HepG2 (cell line): ENCODE data around the gene RABGAP1. TPM values are rescaled to one million over a fixed set of nuclear protein-coding genes. Genes with fewer than 3 reads are reported as not detected.

Experiments used
- ATF7 ChIP-seq, 2 experiments: fragments of 450-650 bp in 1 of 2; sonication (generic) in 1 of 2; formaldehyde crosslinking in 1 of 2; IDR thresholded peaks; 2 replicates each; pipeline versions ENCODE4 v1.4.0 to v1.6.1; 2016 to 2020; ENCODE audit warnings: antibody characterized with exemption in 1 of 2, mild to moderate bottlenecking in 1 of 2, missing genetic modification reagents in 1 of 2
- E2F2 ChIP-seq: sonication (generic); formaldehyde crosslinking; IDR thresholded peaks from 2 replicates; pipeline ENCODE4 v1.4.0; 2020; ENCODE audit warnings: missing genetic modification reagents, borderline replicate concordance
- KDM2A ChIP-seq: sonication (generic); formaldehyde crosslinking; IDR thresholded peaks from 2 replicates; pipeline ENCODE4 v1.4.0; 2020; ENCODE audit warnings: low read depth, missing genetic modification reagents, borderline replicate concordance
- MTERF4 ChIP-seq: sonication (generic); formaldehyde crosslinking; IDR thresholded peaks from 2 replicates; pipeline ENCODE4 v1.8.0; 2023; ENCODE audit warnings: mild to moderate bottlenecking, missing genetic modification reagents
- PCBP1 ChIP-seq: fragments of 200-400 bp; formaldehyde crosslinking; IDR thresholded peaks from 2 replicates; pipeline ENCODE4 v1.6.1; 2017; ENCODE audit warnings: mild to moderate bottlenecking, low read depth, low read length, borderline replicate concordance
- POLR2G ChIP-seq: fragments of 200-400 bp; formaldehyde crosslinking; IDR thresholded peaks from 2 replicates; pipeline ENCODE4 v1.6.1; 2018; ENCODE audit warnings: mild to moderate bottlenecking, low read depth, low read length, moderate library complexity
- PRDM15 ChIP-seq: sonication (generic); formaldehyde crosslinking; IDR thresholded peaks from 2 replicates; pipeline ENCODE4 v1.4.0; 2020; ENCODE audit warnings: missing genetic modification reagents
- SAP130 ChIP-seq: IDR thresholded peaks from 2 replicates; pipeline ENCODE4 v1.6.1; 2016; ENCODE audit warnings: low read depth
- SETDB1 ChIP-seq: sonication (generic); formaldehyde crosslinking; IDR thresholded peaks from 2 replicates; pipeline ENCODE4 v1.5.1; 2020; ENCODE audit warnings: missing genetic modification reagents, mild to moderate bottlenecking, borderline replicate concordance
- SNRNP70 ChIP-seq: fragments of 200-400 bp; formaldehyde crosslinking; IDR thresholded peaks from 2 replicates; pipeline ENCODE4 v1.6.1; 2017; ENCODE audit warnings: mild to moderate bottlenecking, low read depth, low read length, moderate library complexity
- TFDP1 ChIP-seq: IDR thresholded peaks from 2 replicates; pipeline ENCODE4 v1.6.1; 2016; ENCODE audit warnings: missing compliant biosample characterization, missing genetic modification reagents, borderline replicate concordance
- ZBTB14 ChIP-seq: sonication (generic); formaldehyde crosslinking; IDR thresholded peaks from 2 replicates; pipeline ENCODE4 v1.4.0; 2020; ENCODE audit warnings: missing genetic modification reagents
- ZBTB7B ChIP-seq: sonication (generic); formaldehyde crosslinking; IDR thresholded peaks from 2 replicates; pipeline ENCODE4 v1.4.0; 2020; ENCODE audit warnings: missing genetic modification reagents
- ZFX ChIP-seq: sonication (generic); formaldehyde crosslinking; IDR thresholded peaks from 2 replicates; pipeline ENCODE4 v1.4.0; 2020; ENCODE audit warnings: mild to moderate bottlenecking, low read depth, missing genetic modification reagents, moderate library complexity
- ZNF556 ChIP-seq: sonication (generic); formaldehyde crosslinking; IDR thresholded peaks from 2 replicates; pipeline ENCODE4 v1.4.0; 2020; ENCODE audit warnings: mild to moderate bottlenecking, missing genetic modification reagents, borderline replicate concordance
- ZNF709 ChIP-seq: sonication (generic); formaldehyde crosslinking; IDR thresholded peaks from 2 replicates; pipeline ENCODE4 v1.5.0; 2020; ENCODE audit warnings: mild to moderate bottlenecking, missing genetic modification reagents
- ZNF790 ChIP-seq: sonication (generic); formaldehyde crosslinking; IDR thresholded peaks from 2 replicates; pipeline ENCODE4 v1.8.0; 2022; ENCODE audit warnings: missing genetic modification reagents, mild to moderate bottlenecking, borderline replicate concordance
- polyA plus RNA-seq, 8 experiments: library from polyadenylated mRNA; depleted of rRNA in 3 of 8; stranded (reverse) in 7 of 8; unstranded in 1 of 8; fragments of >200 nt; fragmentation: Illumina TruSeq in 4 of 8; extraction: Trizol in 4 of 8; gene quantifications; 2 replicates each; pipeline versions ENCODE4 v1.2.1 to v1.2.3, GENCODE V29; 2011 to 2016; ENCODE audit warnings: low read depth in 4 of 8, missing spikeins in 1 of 8, mixed read lengths in 1 of 8; ENCODE audit not compliant: insufficient read depth in 1 of 8
- total RNA-seq, 5 experiments: library from RNA; depleted of rRNA; stranded (reverse); fragments of >200 nt; fragmentation: Illumina TruSeq; extraction: Trizol; gene quantifications; 2 replicates each; pipeline ENCODE4 v1.2.3, GENCODE V29; 2016; ENCODE audit warnings: low read depth in 1 of 5

The RABGAP1 gene
- total and polyA plus RNA-seq, 2 of the 13 experiments (the other 11 are each of a cell fraction or from before 2014, with no cell fraction given): 19.1 to 19.3 TPM

- TF ChIP-seq TFDP1 (CRISPR knock-in tag): peak; percentile 7; the same call in 1 of the 2 replicates
- TF ChIP-seq ZBTB7B (CRISPR knock-in tag): no peak
- TF ChIP-seq SNRNP70: no peak
- no peak for TF ChIP-seq ZNF556 (CRISPR knock-in tag)
- TF ChIP-seq ZBTB14 (CRISPR knock-in tag): no peak
- TF ChIP-seq SETDB1 (CRISPR knock-in tag): no peak
- peak; percentile 71 for TF ChIP-seq SAP130 (CRISPR knock-in tag)
- 0 out of 2 replicates have a peak, but pooled peaks have one; percentile 80 for TF ChIP-seq PCBP1
- TF ChIP-seq PRDM15 (CRISPR knock-in tag): no peak
- peak; percentile 84 for TF ChIP-seq POLR2G
- TF ChIP-seq ATF7 (IDR thresholded peaks at IDR 0.05): no peak
- TF ChIP-seq ATF7 (CRISPR knock-in tag; IDR thresholded peaks at IDR 0.05): no peak
- TF ChIP-seq ZFX: peak; percentile 89
- TF ChIP-seq ZNF790 (CRISPR knock-in tag): no peak
- TF ChIP-seq ZNF709 (CRISPR knock-in tag): no peak
- peak; percentile 53; the same call in 1 of the 2 replicates for TF ChIP-seq MTERF4 (CRISPR knock-in tag)
- TF ChIP-seq KDM2A (CRISPR knock-in tag): peak; percentile 90; the same call in 1 of the 2 replicates
- TF ChIP-seq E2F2 (CRISPR knock-in tag): no peak
These were observed at the start of gene RABGAP1 (continued) for GRCh38 chr9:122940749-122941581.
